Liver (tissue), 3 donors: ENCODE results near the gene MED10.

Experiments used
- RAD21 ChIP-seq, 2 donors: IDR thresholded peaks; 2 replicates each; pipeline ENCODE4 v1.6.1; 2016; ENCODE audit warnings: antibody characterized with exemption in 2 of 2, mild to moderate bottlenecking in 2 of 2
- RXRA ChIP-seq, 2 donors: IDR thresholded peaks; 2 replicates each; pipeline ENCODE4 v1.6.1; 2017 to 2018; ENCODE audit warnings: antibody characterized with exemption in 2 of 2, mild to moderate bottlenecking in 1 of 2
- SP1 ChIP-seq: IDR thresholded peaks from 2 replicates; pipeline ENCODE4 v1.6.1; 2018; ENCODE audit warnings: antibody characterized with exemption, mild to moderate bottlenecking
- TAF1 ChIP-seq: conservative IDR thresholded peaks from 2 replicates; pipeline ENCODE4 v1.6.1; 2016; ENCODE audit warnings: antibody characterized with exemption, mild to moderate bottlenecking
- YY1 ChIP-seq: IDR thresholded peaks from 2 replicates; pipeline ENCODE4 v1.6.1; 2016; ENCODE audit warnings: antibody characterized with exemption, mild to moderate bottlenecking
- TF ChIP-seq, protein P1 (sequence below): fragments of 150-350 bp; IDR thresholded peaks from 2 replicates; pipeline ENCODE4 v1.5.1; 2017; ENCODE audit warnings: improper control_type of control experiment, low read depth, low read length; ENCODE audit not compliant: missing input control
- TF ChIP-seq, protein P2 (sequence below): IDR thresholded peaks from 2 replicates; pipeline ENCODE4 v1.6.1; 2016; ENCODE audit warnings: antibody characterized with exemption
- donor health status: healthy.
- donor health status: healthy.

- TF ChIP-seq, protein P1, sequence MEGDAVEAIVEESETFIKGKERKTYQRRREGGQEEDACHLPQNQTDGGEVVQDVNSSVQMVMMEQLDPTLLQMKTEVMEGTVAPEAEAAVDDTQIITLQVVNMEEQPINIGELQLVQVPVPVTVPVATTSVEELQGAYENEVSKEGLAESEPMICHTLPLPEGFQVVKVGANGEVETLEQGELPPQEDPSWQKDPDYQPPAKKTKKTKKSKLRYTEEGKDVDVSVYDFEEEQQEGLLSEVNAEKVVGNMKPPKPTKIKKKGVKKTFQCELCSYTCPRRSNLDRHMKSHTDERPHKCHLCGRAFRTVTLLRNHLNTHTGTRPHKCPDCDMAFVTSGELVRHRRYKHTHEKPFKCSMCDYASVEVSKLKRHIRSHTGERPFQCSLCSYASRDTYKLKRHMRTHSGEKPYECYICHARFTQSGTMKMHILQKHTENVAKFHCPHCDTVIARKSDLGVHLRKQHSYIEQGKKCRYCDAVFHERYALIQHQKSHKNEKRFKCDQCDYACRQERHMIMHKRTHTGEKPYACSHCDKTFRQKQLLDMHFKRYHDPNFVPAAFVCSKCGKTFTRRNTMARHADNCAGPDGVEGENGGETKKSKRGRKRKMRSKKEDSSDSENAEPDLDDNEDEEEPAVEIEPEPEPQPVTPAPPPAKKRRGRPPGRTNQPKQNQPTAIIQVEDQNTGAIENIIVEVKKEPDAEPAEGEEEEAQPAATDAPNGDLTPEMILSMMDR = no peak
- TF ChIP-seq, protein P2, sequence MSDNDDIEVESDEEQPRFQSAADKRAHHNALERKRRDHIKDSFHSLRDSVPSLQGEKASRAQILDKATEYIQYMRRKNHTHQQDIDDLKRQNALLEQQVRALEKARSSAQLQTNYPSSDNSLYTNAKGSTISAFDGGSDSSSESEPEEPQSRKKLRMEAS = peak; percentile 92
- peak; percentile 9 for TF ChIP-seq YY1
- TF ChIP-seq SP1 = peak; percentile 61
- peak; percentile 25 for TF ChIP-seq TAF1
- TF ChIP-seq RAD21 (IDR thresholded peaks at IDR 0.05) = peak; percentile 55 to 62
- TF ChIP-seq RXRA (IDR thresholded peaks at IDR 0.05) = peak in 1 of 2 donors; percentile 24
Measured at GRCh38 chr5:6377905-6378765, at the start of gene MED10.
